WTC11 (cell line): ENCODE measurements around the gene UGT3A2.

ENCODE experiments used
- KAT7 ChIP-seq: sonication (generic); formaldehyde crosslinking; IDR thresholded peaks from 2 replicates; pipeline ENCODE4 v1.8.1; 2023; ENCODE audit warnings: missing genetic modification reagents, mild to moderate bottlenecking, borderline replicate concordance
- MYBL2 ChIP-seq: sonication (generic); formaldehyde crosslinking; IDR thresholded peaks from 2 replicates; pipeline ENCODE4 v1.8.1; 2023; ENCODE audit warnings: mild to moderate bottlenecking, moderate library complexity, missing genetic modification reagents
- NFYB ChIP-seq: sonication (generic); formaldehyde crosslinking; conservative IDR thresholded peaks from 2 replicates; pipeline ENCODE4 v1.8.0; 2022; ENCODE audit warnings: low read depth, missing genetic modification reagents
- NR1H2 ChIP-seq: sonication (generic); formaldehyde crosslinking; IDR thresholded peaks from 2 replicates; pipeline ENCODE4 v1.9.0; 2021; ENCODE audit warnings: mild to moderate bottlenecking, moderate library complexity, missing genetic modification reagents
- ZNF232 ChIP-seq: sonication (generic); formaldehyde crosslinking; IDR thresholded peaks from 2 replicates; pipeline ENCODE4 v1.8.0; 2022; ENCODE audit warnings: mild to moderate bottlenecking, missing genetic modification reagents
- ZNF317 ChIP-seq: sonication (generic); formaldehyde crosslinking; IDR thresholded peaks from 2 replicates; pipeline ENCODE4 v1.8.1; 2023; ENCODE audit warnings: low read depth, mild to moderate bottlenecking, moderate library complexity, missing genetic modification reagents, borderline replicate concordance
- ZNF396 ChIP-seq: fragments of 250-450 bp; sonication (Bioruptor Pico); IDR thresholded peaks from 2 replicates; pipeline ENCODE4 v1.8.0; 2021; ENCODE audit warnings: mild to moderate bottlenecking, moderate library complexity, borderline replicate concordance
- TF ChIP-seq, protein P1 (sequence below): fragments of 200-600 bp; IDR thresholded peaks from 2 replicates; pipeline ENCODE4 v1.8.0; 2022; ENCODE audit warnings: antibody characterized with exemption
- TF ChIP-seq, protein P2 (sequence below): sonication (generic); formaldehyde crosslinking; IDR thresholded peaks from 2 replicates; pipeline ENCODE4 v1.8.1; 2023; ENCODE audit warnings: mild to moderate bottlenecking, missing genetic modification reagents, borderline replicate concordance
- TF ChIP-seq, protein P3 (sequence below): sonication (generic); formaldehyde crosslinking; IDR thresholded peaks from 2 replicates; pipeline ENCODE4 v1.8.0; 2022; ENCODE audit warnings: missing genetic modification reagents
- TF ChIP-seq, protein P4 (sequence below): sonication (generic); formaldehyde crosslinking; IDR thresholded peaks from 2 replicates; pipeline ENCODE4 v1.8.0; 2022; ENCODE audit warnings: mild to moderate bottlenecking, missing genetic modification reagents
- TF ChIP-seq, protein P5 (sequence below): sonication (generic); formaldehyde crosslinking; IDR thresholded peaks from 2 replicates; pipeline ENCODE4 v1.8.1; 2022; ENCODE audit warnings: low read depth, missing genetic modification reagents, borderline replicate concordance

DNA sequence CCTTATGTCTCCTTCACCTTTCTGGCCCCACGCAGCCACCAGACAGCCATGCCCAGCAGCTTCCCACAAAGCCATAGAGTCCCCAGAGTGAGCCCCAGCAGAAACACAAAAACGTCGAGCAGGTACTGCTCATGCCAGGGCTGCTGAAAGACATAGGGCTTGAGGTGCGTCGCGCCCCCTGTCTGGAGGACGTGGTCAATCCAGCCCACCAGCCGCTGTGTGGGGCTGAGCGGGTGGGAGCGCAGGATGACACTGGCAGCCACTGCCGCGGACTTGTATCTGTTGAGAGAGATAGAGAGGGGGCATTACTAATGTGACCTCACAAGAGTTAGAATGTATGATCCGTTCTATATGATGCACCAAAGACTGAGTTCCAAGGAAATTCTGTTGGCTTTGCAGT, 31.0 kb downstream of the UGT3A2 start:
- TF ChIP-seq, protein P1, sequence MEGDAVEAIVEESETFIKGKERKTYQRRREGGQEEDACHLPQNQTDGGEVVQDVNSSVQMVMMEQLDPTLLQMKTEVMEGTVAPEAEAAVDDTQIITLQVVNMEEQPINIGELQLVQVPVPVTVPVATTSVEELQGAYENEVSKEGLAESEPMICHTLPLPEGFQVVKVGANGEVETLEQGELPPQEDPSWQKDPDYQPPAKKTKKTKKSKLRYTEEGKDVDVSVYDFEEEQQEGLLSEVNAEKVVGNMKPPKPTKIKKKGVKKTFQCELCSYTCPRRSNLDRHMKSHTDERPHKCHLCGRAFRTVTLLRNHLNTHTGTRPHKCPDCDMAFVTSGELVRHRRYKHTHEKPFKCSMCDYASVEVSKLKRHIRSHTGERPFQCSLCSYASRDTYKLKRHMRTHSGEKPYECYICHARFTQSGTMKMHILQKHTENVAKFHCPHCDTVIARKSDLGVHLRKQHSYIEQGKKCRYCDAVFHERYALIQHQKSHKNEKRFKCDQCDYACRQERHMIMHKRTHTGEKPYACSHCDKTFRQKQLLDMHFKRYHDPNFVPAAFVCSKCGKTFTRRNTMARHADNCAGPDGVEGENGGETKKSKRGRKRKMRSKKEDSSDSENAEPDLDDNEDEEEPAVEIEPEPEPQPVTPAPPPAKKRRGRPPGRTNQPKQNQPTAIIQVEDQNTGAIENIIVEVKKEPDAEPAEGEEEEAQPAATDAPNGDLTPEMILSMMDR = no peak
- TF ChIP-seq ZNF232 (CRISPR knock-in tag) (no peak), KAT7 (CRISPR knock-in tag) (no peak), ZNF317 (CRISPR knock-in tag) (no peak), NFYB (CRISPR knock-in tag) (no peak), ZNF396 (CRISPR knock-in tag) (no peak), NR1H2 (CRISPR knock-in tag) (no peak), MYBL2 (no peak)
- TF ChIP-seq, protein P2, sequence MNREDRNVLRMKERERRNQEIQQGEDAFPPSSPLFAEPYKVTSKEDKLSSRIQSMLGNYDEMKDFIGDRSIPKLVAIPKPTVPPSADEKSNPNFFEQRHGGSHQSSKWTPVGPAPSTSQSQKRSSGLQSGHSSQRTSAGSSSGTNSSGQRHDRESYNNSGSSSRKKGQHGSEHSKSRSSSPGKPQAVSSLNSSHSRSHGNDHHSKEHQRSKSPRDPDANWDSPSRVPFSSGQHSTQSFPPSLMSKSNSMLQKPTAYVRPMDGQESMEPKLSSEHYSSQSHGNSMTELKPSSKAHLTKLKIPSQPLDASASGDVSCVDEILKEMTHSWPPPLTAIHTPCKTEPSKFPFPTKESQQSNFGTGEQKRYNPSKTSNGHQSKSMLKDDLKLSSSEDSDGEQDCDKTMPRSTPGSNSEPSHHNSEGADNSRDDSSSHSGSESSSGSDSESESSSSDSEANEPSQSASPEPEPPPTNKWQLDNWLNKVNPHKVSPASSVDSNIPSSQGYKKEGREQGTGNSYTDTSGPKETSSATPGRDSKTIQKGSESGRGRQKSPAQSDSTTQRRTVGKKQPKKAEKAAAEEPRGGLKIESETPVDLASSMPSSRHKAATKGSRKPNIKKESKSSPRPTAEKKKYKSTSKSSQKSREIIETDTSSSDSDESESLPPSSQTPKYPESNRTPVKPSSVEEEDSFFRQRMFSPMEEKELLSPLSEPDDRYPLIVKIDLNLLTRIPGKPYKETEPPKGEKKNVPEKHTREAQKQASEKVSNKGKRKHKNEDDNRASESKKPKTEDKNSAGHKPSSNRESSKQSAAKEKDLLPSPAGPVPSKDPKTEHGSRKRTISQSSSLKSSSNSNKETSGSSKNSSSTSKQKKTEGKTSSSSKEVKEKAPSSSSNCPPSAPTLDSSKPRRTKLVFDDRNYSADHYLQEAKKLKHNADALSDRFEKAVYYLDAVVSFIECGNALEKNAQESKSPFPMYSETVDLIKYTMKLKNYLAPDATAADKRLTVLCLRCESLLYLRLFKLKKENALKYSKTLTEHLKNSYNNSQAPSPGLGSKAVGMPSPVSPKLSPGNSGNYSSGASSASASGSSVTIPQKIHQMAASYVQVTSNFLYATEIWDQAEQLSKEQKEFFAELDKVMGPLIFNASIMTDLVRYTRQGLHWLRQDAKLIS (CRISPR knock-in tag) = no peak
- TF ChIP-seq, protein P3, sequence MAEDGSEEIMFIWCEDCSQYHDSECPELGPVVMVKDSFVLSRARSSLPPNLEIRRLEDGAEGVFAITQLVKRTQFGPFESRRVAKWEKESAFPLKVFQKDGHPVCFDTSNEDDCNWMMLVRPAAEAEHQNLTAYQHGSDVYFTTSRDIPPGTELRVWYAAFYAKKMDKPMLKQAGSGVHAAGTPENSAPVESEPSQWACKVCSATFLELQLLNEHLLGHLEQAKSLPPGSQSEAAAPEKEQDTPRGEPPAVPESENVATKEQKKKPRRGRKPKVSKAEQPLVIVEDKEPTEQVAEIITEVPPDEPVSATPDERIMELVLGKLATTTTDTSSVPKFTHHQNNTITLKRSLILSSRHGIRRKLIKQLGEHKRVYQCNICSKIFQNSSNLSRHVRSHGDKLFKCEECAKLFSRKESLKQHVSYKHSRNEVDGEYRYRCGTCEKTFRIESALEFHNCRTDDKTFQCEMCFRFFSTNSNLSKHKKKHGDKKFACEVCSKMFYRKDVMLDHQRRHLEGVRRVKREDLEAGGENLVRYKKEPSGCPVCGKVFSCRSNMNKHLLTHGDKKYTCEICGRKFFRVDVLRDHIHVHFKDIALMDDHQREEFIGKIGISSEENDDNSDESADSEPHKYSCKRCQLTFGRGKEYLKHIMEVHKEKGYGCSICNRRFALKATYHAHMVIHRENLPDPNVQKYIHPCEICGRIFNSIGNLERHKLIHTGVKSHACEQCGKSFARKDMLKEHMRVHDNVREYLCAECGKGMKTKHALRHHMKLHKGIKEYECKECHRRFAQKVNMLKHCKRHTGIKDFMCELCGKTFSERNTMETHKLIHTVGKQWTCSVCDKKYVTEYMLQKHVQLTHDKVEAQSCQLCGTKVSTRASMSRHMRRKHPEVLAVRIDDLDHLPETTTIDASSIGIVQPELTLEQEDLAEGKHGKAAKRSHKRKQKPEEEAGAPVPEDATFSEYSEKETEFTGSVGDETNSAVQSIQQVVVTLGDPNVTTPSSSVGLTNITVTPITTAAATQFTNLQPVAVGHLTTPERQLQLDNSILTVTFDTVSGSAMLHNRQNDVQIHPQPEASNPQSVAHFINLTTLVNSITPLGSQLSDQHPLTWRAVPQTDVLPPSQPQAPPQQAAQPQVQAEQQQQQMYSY (CRISPR knock-in tag) = no peak
- TF ChIP-seq, protein P4, sequence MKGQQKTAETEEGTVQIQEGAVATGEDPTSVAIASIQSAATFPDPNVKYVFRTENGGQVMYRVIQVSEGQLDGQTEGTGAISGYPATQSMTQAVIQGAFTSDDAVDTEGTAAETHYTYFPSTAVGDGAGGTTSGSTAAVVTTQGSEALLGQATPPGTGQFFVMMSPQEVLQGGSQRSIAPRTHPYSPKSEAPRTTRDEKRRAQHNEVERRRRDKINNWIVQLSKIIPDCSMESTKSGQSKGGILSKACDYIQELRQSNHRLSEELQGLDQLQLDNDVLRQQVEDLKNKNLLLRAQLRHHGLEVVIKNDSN (CRISPR knock-in tag) = no peak
- TF ChIP-seq, protein P5, sequence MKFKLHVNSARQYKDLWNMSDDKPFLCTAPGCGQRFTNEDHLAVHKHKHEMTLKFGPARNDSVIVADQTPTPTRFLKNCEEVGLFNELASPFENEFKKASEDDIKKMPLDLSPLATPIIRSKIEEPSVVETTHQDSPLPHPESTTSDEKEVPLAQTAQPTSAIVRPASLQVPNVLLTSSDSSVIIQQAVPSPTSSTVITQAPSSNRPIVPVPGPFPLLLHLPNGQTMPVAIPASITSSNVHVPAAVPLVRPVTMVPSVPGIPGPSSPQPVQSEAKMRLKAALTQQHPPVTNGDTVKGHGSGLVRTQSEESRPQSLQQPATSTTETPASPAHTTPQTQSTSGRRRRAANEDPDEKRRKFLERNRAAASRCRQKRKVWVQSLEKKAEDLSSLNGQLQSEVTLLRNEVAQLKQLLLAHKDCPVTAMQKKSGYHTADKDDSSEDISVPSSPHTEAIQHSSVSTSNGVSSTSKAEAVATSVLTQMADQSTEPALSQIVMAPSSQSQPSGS (CRISPR knock-in tag) = no peak
